ENCODE data around the gene LZTR1.
"Not testable (repeated sequence)": the region's sequence is repeated elsewhere in the genome, so short reads cannot be mapped to it uniquely, and the experiment has no call there.

Gene LZTR1

GRCh38 chr22:20966883-20967696, 15.0 kb upstream of the LZTR1 start, which contains the start of gene AIFM3:
AIFM3 (plus strand) TSS chr22:20967255; CDS start chr22:20967945, 690 bp downstream.
- DNase-seq = no peak

GRCh38 chr22:20967697-20968211, 14.3 kb upstream of the LZTR1 start:
- DNase-seq = no peak

DNA sequence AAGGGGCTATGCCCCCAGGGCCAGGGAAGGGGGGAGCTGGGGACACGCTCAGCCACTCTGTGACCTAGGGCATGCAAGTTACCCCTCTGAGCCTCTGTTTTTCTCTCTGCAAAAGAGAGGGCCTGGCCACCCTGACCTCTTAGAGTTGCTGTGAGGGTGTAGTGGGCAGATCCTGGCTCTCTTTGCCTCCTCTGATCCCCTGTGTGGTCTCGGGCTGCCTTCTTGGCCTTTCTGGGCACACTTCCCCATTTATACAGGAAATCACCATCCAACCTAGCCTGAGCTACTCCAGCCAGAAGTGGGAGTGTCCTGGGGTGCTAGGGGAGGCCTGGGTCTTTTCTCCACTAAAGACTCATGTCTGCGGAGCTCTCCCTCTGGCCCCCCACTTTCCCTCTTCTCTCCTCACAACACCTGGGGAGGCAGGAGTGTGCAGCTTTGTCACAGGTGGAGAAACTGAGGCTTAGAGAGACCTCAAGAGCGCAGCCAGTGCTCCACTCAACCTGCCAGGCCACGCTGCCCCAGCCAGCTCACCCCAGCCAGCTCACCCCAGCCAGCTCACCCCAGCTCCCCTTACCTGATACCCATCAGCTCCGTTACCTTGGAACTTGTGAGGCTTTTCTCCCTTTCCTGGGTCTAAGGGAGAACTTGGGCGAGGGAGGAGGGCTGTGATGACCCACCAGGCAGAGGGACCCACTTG, 13.7 kb upstream of the LZTR1 start:
- DNase-seq = no peak

GRCh38 chr22:20970939-20971657, 11.0 kb upstream of the LZTR1 start:
- no peak for DNase-seq

DNA sequence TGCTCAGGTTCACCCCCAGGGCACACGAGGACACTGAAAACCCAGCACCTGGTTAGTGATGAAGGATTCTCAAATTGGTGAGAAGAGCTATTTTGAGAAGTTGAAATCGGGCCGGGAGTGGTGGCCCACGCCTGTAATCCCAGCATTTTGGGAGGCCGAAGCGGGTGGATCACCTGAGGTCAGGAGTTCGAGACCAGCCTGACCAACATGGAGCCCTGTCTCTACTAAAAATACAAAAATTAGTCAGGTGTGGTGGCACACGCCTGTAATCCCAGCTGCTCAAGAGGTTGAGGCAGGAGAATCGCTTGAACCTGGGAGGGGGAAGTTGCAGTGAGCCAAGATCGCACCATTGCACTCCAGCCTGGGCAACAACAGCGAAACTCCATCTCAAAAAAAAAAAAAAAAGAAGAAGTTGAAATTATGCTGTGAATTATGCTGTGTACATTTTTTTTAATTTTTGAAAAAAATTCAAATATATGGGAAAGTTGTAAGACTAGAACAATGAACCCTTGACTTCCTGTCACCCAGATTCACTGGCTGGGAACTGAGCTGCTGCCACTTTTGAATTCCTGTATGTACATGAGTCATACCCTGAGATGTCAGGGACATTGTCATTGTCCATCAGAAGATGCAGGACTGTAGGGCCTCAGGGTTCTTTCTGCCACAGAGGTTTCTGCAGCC, 9.9 kb upstream of the LZTR1 start:
- not testable (repeated sequence) for DNase-seq

DNA sequence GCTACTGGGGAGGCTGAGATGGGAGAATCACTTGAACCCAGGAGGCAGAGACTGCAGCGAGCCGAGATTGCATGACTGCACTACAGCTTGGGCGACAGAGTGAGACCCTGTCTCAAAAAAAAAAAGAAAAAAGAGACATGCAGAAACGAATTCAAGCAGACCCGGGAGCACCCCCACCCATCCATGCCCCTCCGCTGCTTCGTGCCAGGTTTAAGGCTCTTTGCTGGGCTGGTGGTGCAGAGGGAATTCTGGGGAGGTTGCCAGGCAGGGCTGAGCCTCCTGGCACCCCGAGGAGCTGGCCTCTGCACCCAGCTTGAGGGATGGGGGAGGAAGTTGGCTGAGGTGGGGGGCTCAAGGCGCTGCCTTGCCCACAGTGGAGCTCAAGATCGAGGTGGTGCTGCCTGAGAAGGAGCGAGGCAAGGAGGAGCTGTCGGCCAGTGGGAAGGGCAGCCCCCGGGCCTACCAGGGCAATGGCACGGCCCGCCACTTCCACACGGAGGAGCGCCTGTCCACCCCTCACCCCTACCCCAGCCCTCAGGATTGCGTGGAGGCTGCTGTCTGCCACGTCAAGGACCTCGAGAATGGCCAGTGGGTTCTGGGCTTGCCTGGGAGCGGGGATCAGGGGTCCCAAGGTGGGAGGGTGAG, 9.0 kb upstream of the LZTR1 start:
- DNase-seq = no peak

- no peak for DNase-seq
These were observed 8.3 kb upstream of the LZTR1 start for GRCh38 chr22:20973634-20974286.

DNA sequence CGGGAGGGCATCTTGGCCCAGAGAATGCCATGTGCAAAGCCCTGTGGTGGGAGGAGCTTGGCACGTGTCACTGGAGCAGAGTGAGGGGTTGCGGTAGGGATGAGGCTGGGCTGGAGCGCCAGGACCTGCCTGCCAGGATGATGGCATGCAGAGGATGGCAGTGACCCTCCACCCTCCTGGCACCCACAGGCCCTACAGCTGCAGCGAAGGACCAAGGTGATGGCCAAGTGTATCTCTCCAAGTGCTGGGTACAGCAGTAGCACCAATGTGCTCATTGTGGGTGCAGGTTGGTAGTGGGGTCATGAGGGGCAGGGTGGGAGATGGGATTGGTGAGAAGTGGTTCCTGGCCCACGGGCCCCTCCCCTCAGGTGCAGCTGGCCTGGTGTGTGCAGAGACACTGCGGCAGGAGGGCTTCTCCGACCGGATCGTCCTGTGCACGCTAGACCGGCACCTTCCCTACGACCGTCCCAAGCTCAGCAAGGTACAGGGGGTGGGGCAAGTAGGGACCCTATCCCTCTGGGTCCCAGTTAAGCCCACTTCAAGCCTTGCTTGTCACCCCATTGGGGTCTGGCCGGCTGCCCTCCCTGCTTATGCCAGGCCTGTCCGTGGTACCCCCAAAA, 7.7 kb upstream of the LZTR1 start:
- no peak for DNase-seq

GRCh38 chr22:20975541-20976290, 6.4 kb upstream of the LZTR1 start:
- DNase-seq = no peak

- no peak for DNase-seq
These were observed 5.7 kb upstream of the LZTR1 start for GRCh38 chr22:20976291-20976877.

DNA sequence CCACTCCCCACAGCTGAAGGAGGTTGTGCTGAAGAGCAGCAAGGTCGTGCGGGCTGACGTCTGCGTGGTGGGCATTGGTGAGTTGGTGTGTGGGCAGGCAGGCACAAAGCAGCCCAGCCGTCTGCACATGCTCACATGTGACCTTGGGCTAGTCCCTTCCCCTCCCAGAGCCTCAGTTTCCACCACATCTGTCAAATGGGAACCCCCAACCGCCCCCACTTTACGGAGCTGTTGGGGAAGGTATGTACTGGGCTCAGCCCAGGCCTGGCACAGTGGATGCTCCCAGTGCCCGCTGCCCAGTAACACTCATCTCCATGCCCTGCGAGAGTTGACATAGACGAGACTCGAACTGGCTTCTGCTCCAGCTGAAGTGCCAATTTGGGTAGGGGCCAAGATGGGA, 5.1 kb upstream of the LZTR1 start:
- no peak for DNase-seq

DNA sequence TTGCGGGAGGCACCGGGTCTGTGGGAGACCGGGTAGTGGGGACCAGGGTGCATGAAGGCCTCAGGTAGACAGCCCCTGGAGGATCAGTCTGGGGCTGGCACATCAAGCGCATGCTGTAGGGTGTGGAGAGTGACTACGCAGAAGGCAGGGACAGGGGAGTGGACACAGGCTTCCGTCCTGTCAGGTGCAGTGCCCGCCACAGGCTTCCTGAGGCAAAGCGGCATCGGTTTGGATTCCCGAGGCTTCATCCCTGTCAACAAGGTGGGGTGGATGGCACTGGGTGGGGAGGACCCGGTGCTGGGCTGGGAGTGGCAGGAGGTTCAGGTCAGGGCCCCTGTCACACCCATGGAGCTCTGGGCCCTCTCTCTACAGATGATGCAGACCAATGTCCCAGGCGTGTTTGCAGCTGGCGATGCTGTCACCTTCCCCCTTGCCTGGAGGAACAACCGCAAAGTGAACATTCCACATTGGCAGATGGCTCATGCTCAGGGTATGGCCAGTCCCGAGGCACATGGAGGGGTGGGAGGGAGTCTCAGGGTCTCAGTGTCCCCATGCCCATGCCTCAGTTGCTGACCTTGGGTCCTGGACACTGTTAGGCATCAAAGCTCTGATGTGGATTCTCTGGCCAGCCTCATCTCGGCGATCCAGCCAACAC, 4.5 kb upstream of the LZTR1 start:
- DNase-seq = no peak

DNA sequence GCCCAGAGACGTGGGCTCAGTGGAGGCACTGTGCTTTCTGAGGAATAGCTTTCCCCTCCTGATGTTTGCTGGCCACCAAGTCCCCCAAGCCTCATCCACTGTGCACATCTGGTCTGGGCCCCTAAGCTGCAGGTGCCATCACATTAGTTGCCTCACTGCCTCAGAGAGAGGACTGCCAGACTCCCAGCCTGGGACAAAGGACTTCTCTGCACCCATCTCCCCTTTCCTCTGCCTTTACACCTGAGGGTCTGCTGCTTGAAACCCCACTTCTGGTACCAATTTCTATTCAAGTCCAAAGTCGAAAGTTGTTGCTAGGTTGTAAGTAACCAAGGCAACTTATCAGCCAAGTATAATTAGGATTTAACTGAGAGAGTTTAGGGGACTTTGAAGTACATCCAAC, 3.7 kb upstream of the LZTR1 start:
- no peak for DNase-seq

- DNase-seq = no peak
These were observed 2.8 kb upstream of the LZTR1 start for GRCh38 chr22:20979243-20979809.

DNA sequence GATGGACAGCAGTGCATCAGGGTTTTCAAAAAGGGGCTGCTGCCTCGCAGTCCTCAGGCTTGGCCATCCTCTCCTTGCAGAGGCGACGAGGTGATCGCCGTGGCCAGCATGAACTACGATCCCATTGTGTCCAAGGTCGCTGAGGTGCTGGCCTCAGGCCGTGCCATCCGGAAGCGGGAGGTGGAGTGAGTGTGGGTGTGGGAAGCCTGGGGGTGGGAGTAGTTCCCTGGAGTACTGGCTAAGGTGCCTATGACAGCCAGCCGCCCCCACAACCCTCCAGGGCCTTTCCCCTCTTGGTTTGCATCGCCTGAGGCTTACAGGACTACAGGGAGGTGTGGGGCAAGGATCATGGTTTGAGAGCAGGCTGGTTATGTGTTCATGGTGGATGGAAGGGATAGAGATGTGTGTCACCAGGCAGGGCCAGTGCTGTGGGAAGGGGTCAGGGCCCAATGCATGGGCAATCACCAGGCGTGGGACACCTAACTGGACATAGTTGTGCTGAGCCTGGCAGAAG, 2.1 kb upstream of the LZTR1 start:
- DNase-seq = no peak

DNA sequence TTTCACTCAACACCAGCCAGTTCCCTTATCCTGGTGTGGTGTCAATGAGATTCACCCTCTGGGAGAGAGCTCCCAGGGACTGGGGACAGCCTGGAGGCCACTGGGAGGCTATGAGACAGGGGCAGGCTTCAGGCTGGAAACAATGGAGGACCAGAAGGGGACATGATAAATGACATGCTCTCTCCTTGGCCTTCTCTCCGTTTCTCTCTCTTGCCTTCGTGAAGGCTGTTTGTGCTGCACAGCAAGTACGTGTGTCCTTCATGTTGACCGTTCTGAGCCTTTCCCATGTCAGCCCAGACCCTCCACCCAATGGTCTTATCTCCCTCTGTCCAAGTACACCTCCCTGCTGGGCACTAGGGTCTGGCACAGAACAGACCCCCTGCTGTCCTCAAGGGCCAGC, 1.6 kb upstream of the LZTR1 start:
- no peak for DNase-seq

- DNase-seq = no peak
These were observed 967 bp upstream of the LZTR1 start for GRCh38 chr22:20980938-20981722.

DNA sequence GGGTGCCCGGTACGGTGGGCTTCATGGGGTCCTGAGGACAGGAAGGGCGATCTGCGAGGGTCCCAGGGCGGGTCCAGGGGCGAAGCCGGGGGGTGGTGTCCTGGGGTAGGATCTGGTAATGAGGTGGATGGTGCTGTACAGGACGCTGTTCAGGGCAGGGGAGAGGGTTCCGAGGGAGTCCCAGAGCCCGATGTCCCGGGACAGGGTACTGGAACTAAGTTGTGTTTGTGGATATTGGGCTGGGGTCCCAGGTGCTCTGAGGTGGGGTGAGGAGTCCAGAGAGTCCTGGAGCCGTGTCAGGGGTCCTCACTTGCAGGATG, 426 bp downstream of the LZTR1 start:
- no peak for DNase-seq

All from NCI-H510A treated with DMSO at 0.1 percent for 48 hours (cell line).